Thyroid gland (tissue), 4 donors: ENCODE measurements around the gene ZBTB40.

ENCODE experiments used
- CTCF ChIP-seq, 6 experiments: fragments of 200-600 bp in 3 of 6; fragments of 450-650 bp in 3 of 6; sonication (generic) in 3 of 6; IDR thresholded peaks; one replicate each; pipeline ENCODE4 v1.5.1; 2016 to 2019; ENCODE audit warnings: antibody characterized with exemption in 6 of 6, mild to moderate bottlenecking in 2 of 6, inconsistent platforms in 1 of 6, moderate library complexity in 1 of 6
- POLR2A ChIP-seq, 2 donors: fragments of 450-650 bp; IDR thresholded peaks; one replicate each; pipeline ENCODE4 v1.6.1; 2017; ENCODE audit warnings: antibody characterized with exemption in 2 of 2, mild to moderate bottlenecking in 2 of 2, moderate library complexity in 1 of 2

- TF ChIP-seq CTCF (IDR thresholded peaks at IDR 0.05) = no peak
- no peak for TF ChIP-seq POLR2A (IDR thresholded peaks at IDR 0.05)
These were observed 33.8 kb downstream of the ZBTB40 start for GRCh38 chr1:22485431-22485830.
